ENCODE results near the gene CDKN1A. TPM values are rescaled to one million over a fixed set of nuclear protein-coding genes. Genes with fewer than 3 reads are reported as not detected.
A peak's percentile ranks its signal among the peaks of the same experiment; 100 is the strongest.

Gene CDKN1A
- total RNA-seq, 4 donors from 2014 or later: 47.3 to 613 (median 93.3) TPM

DNA sequence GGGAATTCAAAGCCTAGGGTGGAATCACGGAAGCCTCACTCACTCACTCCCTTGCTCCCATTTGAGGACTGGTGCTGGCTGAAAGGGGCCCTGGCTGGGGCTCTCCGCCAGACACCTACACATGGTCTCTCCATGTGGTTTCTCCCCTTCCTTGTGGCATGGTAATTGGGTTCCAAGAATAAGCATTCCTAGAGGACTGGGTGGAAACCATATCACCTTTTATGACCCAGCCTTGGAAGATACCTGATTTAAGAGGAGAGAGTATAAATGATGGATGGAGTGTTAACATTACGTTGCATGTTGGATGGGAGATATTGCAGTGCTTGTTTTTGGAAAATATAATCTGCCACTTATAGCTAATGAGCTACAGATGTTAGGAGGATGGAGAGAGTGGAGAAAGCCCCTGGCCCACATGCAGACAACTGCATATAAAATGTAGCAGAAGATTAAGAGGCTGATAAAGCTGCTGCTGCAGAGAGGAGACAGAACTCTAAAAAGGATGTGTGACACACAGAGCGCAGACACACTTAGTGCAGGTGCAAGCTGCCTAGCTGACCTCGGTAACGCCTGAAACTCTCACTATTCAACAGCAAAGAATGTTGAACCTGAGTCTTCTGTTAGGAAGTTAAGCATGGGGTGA lies 23.3 kb upstream of the CDKN1A start:
- H3K27ac ChIP-seq (replicated peaks in 1 of 4): no peak overlapping the region

DNA sequence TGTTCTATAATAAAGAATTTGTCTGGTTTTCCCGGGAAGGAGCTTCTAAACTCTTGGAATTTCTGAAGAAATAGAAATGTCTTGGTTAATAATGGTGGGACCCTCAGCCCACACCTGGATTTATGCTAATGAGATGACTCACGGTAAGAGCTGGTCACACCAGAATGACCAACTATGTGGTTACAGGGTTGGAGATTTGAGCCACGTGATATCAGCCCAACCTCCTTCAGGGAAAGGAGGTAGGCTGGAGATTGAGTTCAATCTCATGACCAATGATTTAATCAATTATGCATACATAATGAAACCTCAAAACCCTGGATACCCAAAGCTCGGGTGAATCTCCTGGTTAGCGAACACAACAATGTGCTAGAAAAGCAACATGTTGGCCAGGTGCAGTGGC lies 22.1 kb upstream of the CDKN1A start:
- Histone ChIP-seq H3K9me3 (no peaks in the 10 kb centered on the region), H3K36me3 (no peaks in the 10 kb centered on the region), H3K27ac (replicated peaks in 1 of 4) (no peak overlapping the region), H3K4me3 (no peak overlapping the region), H3K27me3 (peaks cover 0 to 2% (median 0%) of the 10 kb centered on the region in 4 donors), H3K4me1 (peaks cover 7 to 30% (median 22%) of the 10 kb centered on the region in 4 donors)
- no peak for DNase-seq (ENCODE audit: extremely low spot score)
- no peak for TF ChIP-seq POLR2AphosphoS5 (IDR thresholded peaks at IDR 0.05)
- TF ChIP-seq POLR2A (IDR thresholded peaks at IDR 0.05; ENCODE audit: low read depth): no peak
- TF ChIP-seq, protein P1, sequence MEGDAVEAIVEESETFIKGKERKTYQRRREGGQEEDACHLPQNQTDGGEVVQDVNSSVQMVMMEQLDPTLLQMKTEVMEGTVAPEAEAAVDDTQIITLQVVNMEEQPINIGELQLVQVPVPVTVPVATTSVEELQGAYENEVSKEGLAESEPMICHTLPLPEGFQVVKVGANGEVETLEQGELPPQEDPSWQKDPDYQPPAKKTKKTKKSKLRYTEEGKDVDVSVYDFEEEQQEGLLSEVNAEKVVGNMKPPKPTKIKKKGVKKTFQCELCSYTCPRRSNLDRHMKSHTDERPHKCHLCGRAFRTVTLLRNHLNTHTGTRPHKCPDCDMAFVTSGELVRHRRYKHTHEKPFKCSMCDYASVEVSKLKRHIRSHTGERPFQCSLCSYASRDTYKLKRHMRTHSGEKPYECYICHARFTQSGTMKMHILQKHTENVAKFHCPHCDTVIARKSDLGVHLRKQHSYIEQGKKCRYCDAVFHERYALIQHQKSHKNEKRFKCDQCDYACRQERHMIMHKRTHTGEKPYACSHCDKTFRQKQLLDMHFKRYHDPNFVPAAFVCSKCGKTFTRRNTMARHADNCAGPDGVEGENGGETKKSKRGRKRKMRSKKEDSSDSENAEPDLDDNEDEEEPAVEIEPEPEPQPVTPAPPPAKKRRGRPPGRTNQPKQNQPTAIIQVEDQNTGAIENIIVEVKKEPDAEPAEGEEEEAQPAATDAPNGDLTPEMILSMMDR (IDR thresholded peaks at IDR 0.05): no peak
- no peak for TF ChIP-seq EP300 (IDR thresholded peaks at IDR 0.05)
- intact Hi-C loops (cut with DNase I): no loop called here
- 83% methylated on average over 5 of the region's 5 CpGs for WGBS

More for the DNA sequence above, 23.3 kb upstream of the CDKN1A start:
- Histone ChIP-seq H3K27me3 (peaks cover 0 to 2% (median 0%) of the 10 kb centered on the region in 4 donors), H3K9me3 (no peaks in the 10 kb centered on the region), H3K36me3 (no peaks in the 10 kb centered on the region), H3K4me3 (no peak overlapping the region), H3K4me1 (peaks cover 0 to 22% (median 16%) of the 10 kb centered on the region in 4 donors)
- DNase-seq (ENCODE audit: extremely low spot score): no peak
- TF ChIP-seq EP300 (IDR thresholded peaks at IDR 0.05): no peak
- no peak for TF ChIP-seq POLR2AphosphoS5 (IDR thresholded peaks at IDR 0.05)
- no peak for TF ChIP-seq POLR2A (IDR thresholded peaks at IDR 0.05; ENCODE audit: low read depth)
- TF ChIP-seq, protein P1 (IDR thresholded peaks at IDR 0.05): no peak
- intact Hi-C loops (cut with DNase I): no loop called here
- WGBS: 68% methylated on average over 6 of the region's 6 CpGs

DNA sequence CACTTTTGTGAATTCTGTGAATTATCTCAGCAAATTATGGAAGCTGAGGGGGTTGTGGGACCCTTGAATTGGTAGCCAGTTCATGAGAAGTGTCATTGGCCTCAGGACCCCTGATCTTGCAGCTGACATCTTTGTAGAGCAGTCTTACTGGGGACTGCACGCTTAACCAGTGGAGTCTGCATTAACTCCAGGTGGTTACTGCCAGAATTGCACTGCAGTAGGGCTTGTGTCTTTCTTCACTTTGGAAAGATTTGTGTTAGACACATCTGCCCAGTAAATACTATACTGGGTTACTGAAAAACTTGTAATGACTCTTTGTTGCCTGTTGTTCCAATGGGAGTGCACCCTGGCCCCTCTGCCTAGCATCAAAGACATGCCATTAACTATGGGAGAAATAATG lies 21.2 kb upstream of the CDKN1A start:
- peak overlapping the region in 2 of 4 donors; percentile 23 to 60 for H3K27ac ChIP-seq (replicated peaks in 1 of 4)
- peaks cover 7 to 30% (median 22%) of the 10 kb centered on the region in 4 donors for H3K4me1 ChIP-seq
- no peak overlapping the region for H3K4me3 ChIP-seq
- no peaks in the 10 kb centered on the region for H3K9me3 ChIP-seq
- H3K27me3 ChIP-seq: peaks cover 0 to 2% (median 0%) of the 10 kb centered on the region in 4 donors
- DNase-seq (ENCODE audit: extremely low spot score): no peak
- intact Hi-C loops (cut with DNase I): no loop called here
- 100% methylated on average over 1 of the region's 1 CpG for WGBS
- TF ChIP-seq POLR2A (IDR thresholded peaks at IDR 0.05; ENCODE audit: low read depth) (no peak), EP300 (IDR thresholded peaks at IDR 0.05) (no peak), POLR2AphosphoS5 (IDR thresholded peaks at IDR 0.05) (no peak)
- TF ChIP-seq, protein P1 (IDR thresholded peaks at IDR 0.05): no peak
- no peaks in the 10 kb centered on the region for H3K36me3 ChIP-seq

DNA sequence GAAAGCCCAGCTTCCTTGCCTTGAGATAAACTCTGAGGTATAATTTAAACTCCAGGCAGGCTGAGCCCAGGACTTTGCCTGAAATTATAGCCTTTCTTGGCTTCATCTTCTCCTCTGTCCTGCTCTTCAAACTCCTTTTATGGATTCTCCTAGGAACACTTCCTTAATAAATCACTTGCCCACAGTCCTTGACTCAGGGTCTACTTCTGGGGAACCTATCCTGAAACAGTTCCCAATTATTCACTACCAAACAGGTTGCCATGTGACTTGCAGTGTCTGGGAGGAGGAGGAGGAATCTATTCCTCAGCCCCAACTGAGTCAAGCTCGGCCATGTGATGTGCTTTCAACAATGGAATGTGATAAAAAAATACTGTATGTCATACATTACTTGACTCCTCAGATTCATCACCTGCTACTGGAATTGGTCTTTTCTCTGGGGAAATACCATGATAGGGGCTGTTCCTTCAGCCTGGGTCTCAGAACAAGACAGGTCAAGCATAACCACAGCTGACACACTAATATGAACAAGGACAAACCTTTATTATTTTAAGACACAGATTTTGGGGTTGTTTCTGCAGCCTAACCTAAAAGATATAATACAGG lies 20.5 kb upstream of the CDKN1A start:
- peaks cover 7 to 30% (median 22%) of the 10 kb centered on the region in 4 donors for H3K4me1 ChIP-seq
- no peak for DNase-seq (ENCODE audit: extremely low spot score)
- H3K27me3 ChIP-seq: peaks cover 0 to 2% (median 0%) of the 10 kb centered on the region in 4 donors
- intact Hi-C loops (cut with DNase I): no loop called here
- H3K36me3 ChIP-seq: no peaks in the 10 kb centered on the region
- WGBS: 44% methylated on average over 1 of the region's 1 CpG
- TF ChIP-seq, protein P1 (IDR thresholded peaks at IDR 0.05): no peak
- TF ChIP-seq POLR2AphosphoS5 (IDR thresholded peaks at IDR 0.05): peak in 1 of 2 donors; percentile 13
- no peaks in the 10 kb centered on the region for H3K9me3 ChIP-seq
- H3K27ac ChIP-seq (replicated peaks in 1 of 4): peak overlapping the region in 2 of 4 donors; percentile 23 to 60
- H3K4me3 ChIP-seq: no peak overlapping the region
